HEK293 (cell line): ENCODE measurements around the gene OR7G2.

Experiments
- CTCF ChIP-seq: fragments of 450-650 bp; formaldehyde crosslinking; IDR thresholded peaks from 2 replicates; pipeline ENCODE4 v1.5.1; 2016; ENCODE audit warnings: missing biosample characterization, missing genetic modification characterization
- KLF17 ChIP-seq: fragments of 450-650 bp; formaldehyde crosslinking; IDR thresholded peaks from 2 replicates; pipeline ENCODE4 v1.5.1; 2016; ENCODE audit warnings: missing biosample characterization, missing genetic modification characterization
- REST ChIP-seq: fragments of 450-650 bp; formaldehyde crosslinking; IDR thresholded peaks from 2 replicates; pipeline ENCODE4 v1.5.1; 2016; ENCODE audit warnings: missing biosample characterization, missing genetic modification characterization
- SETDB1 ChIP-seq: IDR thresholded peaks from one replicate; pipeline ENCODE4 v1.6.1; 2017; ENCODE audit warnings: mild to moderate bottlenecking, low read length, moderate library complexity, mixed read lengths; ENCODE audit not compliant: insufficient read length
- YY1 ChIP-seq: fragments of 450-650 bp; formaldehyde crosslinking; IDR thresholded peaks from 2 replicates; pipeline ENCODE4 v1.5.1; 2018; ENCODE audit warnings: missing biosample characterization, missing genetic modification characterization
- ZBTB21 ChIP-seq: fragments of 450-650 bp; formaldehyde crosslinking; IDR thresholded peaks from 2 replicates; pipeline ENCODE4 v1.5.1; 2017; ENCODE audit warnings: missing biosample characterization, missing genetic modification characterization
- ZNF146 ChIP-seq: fragments of 450-650 bp; formaldehyde crosslinking; IDR thresholded peaks from 2 replicates; pipeline ENCODE4 v1.5.1; 2016; ENCODE audit warnings: missing biosample characterization, missing genetic modification characterization
- ZNF157 ChIP-seq: fragments of 450-650 bp; formaldehyde crosslinking; IDR thresholded peaks from 2 replicates; pipeline ENCODE4 v1.5.1; 2016; ENCODE audit warnings: missing biosample characterization, missing genetic modification characterization
- ZNF704 ChIP-seq: fragments of 450-650 bp; formaldehyde crosslinking; IDR thresholded peaks from 2 replicates; pipeline ENCODE4 v1.5.1; 2016; ENCODE audit warnings: missing biosample characterization, missing genetic modification characterization
- ZSCAN18 ChIP-seq: fragments of 450-650 bp; formaldehyde crosslinking; IDR thresholded peaks from 2 replicates; pipeline ENCODE4 v1.5.1; 2016; ENCODE audit warnings: missing biosample characterization, missing genetic modification characterization

- TF ChIP-seq CTCF (tag by site-specific recombination) (no peak), ZSCAN18 (no peak), ZNF704 (no peak), ZBTB21 (tag by site-specific recombination) (no peak), KLF17 (no peak), ZNF146 (tag by site-specific recombination) (no peak), REST (tag by site-specific recombination) (no peak), ZNF157 (tag by site-specific recombination) (no peak), SETDB1 (peak; percentile 92), YY1 (no peak)
These were observed 37.6 kb upstream of the OR7G2 start for GRCh38 chr19:9144920-9145319.
